Mononuclear cell (primary cell): ENCODE measurements around the gene MMP20. TPM values are rescaled to one million over a fixed set of nuclear protein-coding genes. Genes with fewer than 3 reads are reported as not detected.

Experiments
- H3K27me3 ChIP-seq: 2 replicates; pipeline ENCODE4 v1.6.0; 2011; ENCODE audit warnings: low read length, control low read depth; ENCODE audit not compliant: insufficient read depth
- H3K4me1 ChIP-seq: 2 replicates; pipeline ENCODE4 v1.5.1; 2011; ENCODE audit warnings: mild to moderate bottlenecking, low read length, control low read depth; ENCODE audit not compliant: insufficient read depth
- H3K4me3 ChIP-seq: 2 replicates; pipeline ENCODE4 v1.5.1; 2011; ENCODE audit warnings: mild to moderate bottlenecking, low read length, moderate library complexity
- H3K9me3 ChIP-seq: 2 replicates; pipeline ENCODE4 v1.5.1; 2011; ENCODE audit warnings: low read depth, mild to moderate bottlenecking, control low read depth, low read length
- total RNA-seq: library from RNA; depleted of rRNA; stranded (reverse); fragments of >200 nt; gene quantifications from one replicate; pipeline ENCODE4 v1.2.3, GENCODE V29; 2012

Gene MMP20
- total RNA-seq, 1 donor: 0.10 TPM

DNA sequence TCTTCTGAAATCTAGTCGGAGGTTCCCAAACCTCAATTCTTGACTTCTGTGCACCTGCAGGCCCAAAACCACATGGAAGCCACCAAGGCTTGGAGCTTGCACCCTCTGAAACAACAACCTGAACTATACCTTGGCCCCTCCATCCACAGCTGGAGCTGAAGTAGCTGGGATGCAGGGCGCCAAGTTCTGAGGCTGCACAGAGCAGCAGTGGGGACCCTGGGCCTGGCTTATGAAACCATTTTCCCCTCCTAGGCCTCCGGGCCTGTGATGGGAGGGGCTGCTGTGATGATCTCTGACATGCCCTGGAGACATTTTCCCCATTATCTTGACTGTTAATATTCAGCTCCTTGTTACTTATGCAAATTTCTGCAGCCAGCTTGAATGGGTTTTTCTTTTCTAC, 56.3 kb downstream of the MMP20 start:
- no peak overlapping the region for H3K4me3 ChIP-seq

DNA sequence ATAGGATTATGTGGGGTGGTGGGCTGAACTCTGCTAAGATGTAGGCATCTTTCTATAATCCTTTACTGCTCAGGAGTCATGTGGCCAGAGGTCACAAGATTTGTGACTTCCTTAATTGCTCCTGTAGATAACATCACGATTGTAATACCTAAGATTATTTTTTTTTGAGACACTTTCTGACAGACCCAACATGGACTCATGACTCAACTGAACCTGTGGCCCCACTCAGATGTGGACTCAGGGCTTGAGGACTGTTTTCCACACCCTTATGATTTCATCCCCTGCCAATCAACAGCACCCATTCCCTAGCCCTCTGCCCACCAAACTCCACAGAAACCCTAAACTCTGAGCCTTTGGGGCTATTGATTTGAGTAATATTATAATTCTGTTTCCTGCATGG, 59.0 kb downstream of the MMP20 start:
- H3K4me3 ChIP-seq: no peak overlapping the region
- H3K27me3 ChIP-seq: no peaks in the 10 kb centered on the region

More for the DNA sequence above, 56.3 kb downstream of the MMP20 start:
- Histone ChIP-seq H3K4me1 (peaks cover under 1% of the 10 kb centered on the region), H3K27me3 (no peaks in the 10 kb centered on the region), H3K9me3 (no peaks in the 10 kb centered on the region)

DNA sequence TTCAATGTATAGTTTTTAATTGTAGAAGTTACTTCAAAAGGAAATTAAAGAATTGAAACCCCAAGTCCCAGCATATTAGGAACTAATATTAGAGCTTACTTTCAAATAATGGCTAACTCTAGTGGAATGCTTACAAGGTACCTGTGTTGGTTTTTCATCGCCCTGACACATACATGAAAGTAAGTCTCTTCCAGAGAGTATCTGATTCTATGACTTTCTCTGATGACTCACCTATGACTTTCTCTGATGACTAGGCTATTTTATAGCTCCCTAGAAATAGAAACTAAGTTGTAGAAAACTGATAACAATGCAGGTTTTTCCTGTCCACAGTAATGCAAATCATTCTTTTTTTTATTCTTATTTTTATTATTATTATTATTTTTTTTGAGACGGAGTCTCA, 61.0 kb downstream of the MMP20 start:
- Histone ChIP-seq H3K27me3 (no peaks in the 10 kb centered on the region), H3K9me3 (no peaks in the 10 kb centered on the region), H3K4me1 (peaks cover 34% of the 10 kb centered on the region)

More for the DNA sequence above, 59.0 kb downstream of the MMP20 start:
- Histone ChIP-seq H3K9me3 (no peaks in the 10 kb centered on the region), H3K4me1 (peaks cover 20% of the 10 kb centered on the region)

DNA sequence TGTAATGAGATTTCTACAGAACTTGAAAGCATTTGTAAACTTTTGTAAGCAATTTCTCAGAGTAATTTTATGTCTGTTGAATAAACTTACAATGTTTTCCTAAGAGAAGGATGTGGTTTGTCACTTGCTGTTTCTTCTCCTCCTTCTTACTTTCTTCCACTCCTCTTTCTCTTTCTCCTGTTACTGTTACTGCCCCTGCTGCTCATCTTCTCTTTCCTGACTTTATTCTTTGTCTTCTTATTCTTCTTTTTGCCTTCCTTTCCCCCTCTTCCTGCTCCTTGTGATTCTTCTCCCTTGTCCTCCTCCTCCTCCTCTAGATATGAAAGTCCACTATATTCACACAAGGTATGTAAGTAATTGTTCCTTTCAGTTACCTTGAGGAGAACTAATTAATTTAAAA, 63.5 kb downstream of the MMP20 start:
- Histone ChIP-seq H3K4me1 (peaks cover 34% of the 10 kb centered on the region), H3K27me3 (no peaks in the 10 kb centered on the region), H3K4me3 (no peak overlapping the region), H3K9me3 (no peaks in the 10 kb centered on the region)

More for the DNA sequence above, 61.0 kb downstream of the MMP20 start:
- no peak overlapping the region for H3K4me3 ChIP-seq

DNA sequence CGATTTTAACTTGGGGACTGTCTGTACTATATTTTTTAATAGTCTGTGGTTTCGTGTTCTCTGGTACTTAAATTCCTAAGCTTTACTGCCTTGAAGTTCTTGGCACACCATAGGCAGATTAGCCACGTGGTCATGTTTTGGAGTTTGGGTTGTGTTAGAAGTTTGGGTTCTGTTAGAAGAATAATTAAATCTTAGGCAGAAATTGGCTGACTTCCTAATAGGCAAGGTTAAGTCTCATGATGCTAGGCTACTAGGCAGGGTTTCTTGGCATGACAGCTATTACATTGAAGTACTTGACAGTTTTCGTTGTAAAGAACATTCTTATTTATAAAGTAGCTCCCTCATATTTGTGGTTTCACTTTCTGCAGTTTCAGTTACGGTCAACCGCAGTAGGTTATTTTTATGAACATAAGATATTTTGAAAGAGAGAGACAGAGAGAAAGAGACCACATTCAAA, 64.5 kb downstream of the MMP20 start:
- H3K4me3 ChIP-seq: peak overlapping the region; percentile 12
- peaks cover 34% of the 10 kb centered on the region for H3K4me1 ChIP-seq
- H3K9me3 ChIP-seq: no peaks in the 10 kb centered on the region
- no peaks in the 10 kb centered on the region for H3K27me3 ChIP-seq

DNA sequence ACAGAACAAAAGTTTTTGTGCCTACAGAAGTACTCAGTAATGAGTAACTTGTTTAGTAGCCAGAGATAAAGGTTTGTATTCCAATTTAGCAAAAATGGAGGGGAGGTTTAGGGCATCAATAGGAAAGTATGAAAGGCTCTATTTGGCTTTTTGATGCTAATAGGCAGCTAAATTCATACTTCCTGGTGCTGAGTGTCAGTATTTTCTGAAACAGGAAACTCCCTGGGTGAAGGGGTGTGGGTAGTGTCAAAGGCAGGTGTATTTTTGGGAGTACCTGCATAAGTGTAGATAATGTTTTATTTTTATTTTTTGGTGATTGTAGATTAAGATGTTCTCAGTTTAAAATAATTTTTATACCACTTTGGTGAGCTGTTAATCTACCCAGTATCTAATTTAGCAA, 65.3 kb downstream of the MMP20 start:
- peaks cover 34% of the 10 kb centered on the region for H3K4me1 ChIP-seq
- H3K9me3 ChIP-seq: no peaks in the 10 kb centered on the region
- H3K27me3 ChIP-seq: no peaks in the 10 kb centered on the region
- no peak overlapping the region for H3K4me3 ChIP-seq

DNA sequence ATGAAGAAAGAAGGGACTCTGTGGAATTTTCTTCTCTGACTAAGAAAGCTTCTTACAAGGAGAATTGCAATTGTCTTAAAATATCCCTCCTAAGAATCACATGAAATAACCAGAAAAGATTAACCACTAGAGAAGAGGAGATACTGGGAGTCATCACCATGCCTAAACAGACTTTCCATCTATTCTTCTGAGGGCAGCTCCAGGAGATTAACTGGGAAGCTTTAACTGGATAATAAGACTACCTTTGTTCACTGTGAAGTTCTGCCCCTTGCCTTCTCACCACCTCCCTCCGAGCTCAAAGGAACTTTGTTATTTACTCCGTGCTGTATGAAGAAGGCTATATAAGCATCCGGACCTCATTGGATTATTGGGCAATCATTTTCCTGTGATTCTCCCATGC, 70.0 kb downstream of the MMP20 start:
- Histone ChIP-seq H3K4me3 (no peak overlapping the region), H3K4me1 (peaks cover 6% of the 10 kb centered on the region), H3K27me3 (no peaks in the 10 kb centered on the region), H3K9me3 (no peaks in the 10 kb centered on the region)

DNA sequence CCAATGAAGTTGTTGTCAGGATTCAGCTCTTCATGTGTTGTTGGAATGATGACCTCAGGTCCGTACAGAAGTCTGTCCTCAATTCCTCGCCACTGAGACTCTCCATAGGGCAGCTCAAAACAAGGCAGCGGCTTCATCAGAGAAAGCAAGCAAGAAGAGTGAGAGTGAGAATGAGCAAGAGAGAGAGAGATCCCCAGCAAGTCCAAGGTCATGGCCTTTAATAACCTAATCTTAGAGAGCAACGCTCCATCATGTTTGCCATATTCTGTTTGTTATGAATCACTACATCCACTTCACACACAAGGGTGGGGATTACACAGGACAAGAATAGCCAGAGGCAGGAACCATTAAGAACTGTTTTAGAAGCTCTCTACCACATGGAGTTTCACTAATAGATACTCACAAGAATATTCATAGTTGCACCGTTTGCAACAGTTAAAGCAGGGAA, 71.3 kb downstream of the MMP20 start:
- Histone ChIP-seq H3K4me3 (no peak overlapping the region), H3K4me1 (no peaks in the 10 kb centered on the region), H3K9me3 (no peaks in the 10 kb centered on the region), H3K27me3 (no peaks in the 10 kb centered on the region)

DNA sequence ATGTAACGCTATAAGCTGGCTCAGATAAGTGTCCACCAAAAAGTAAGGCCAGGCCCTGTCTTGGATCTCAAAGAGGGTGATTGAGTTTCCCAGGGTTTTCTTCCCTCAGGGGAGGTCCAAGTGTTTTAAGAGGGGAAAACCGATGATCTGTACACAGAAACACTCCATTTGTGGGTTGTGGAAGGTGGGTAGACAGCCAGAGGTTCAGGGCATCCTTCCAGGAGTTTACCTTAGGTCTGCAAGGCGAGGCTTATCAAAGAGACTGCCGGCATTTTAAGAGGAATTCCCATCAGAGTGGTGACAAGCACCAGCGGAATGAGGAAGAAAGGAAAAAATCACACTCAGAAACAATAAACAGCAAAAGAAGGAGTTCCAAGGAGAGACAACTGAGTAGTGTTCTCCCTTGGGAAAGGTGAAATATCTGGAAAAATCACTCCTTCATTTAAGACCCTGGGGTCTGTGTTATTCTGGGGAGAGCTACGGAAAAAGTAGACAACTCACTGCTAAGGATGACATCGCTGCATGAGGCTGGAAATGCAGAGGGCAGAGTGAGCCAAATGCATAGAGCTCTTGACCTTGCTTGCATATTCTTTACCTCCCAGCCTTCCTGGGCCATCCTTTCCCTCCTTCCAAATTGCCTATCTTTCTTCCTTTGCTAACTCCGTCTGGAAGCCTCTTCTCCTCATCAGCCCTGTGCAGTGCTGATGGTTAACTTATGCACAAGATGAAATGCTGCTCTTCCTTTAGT, 72.5 kb downstream of the MMP20 start:
- Histone ChIP-seq H3K27me3 (no peaks in the 10 kb centered on the region), H3K4me3 (no peak overlapping the region), H3K9me3 (no peaks in the 10 kb centered on the region), H3K4me1 (peaks cover 9% of the 10 kb centered on the region)

DNA sequence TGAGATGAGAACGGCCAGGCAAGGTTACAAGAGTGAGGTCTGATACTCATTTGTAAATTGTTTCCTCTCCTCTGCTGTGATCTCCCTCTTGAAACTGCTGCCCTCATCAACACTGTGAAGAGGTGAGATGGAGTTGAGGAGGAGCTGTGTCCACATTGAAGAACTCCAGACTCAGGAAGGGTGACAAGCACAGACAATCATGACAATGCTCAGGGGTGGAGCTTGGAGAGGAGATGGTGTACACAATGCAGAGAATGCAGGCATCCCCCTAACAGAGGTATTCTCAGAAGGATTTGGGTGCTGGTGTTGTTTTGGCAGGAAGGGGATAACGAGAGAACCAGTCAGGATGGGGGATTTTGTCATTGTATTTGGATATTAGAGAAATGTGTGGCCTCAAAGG, 73.1 kb downstream of the MMP20 start:
- no peaks in the 10 kb centered on the region for H3K27me3 ChIP-seq
- H3K4me3 ChIP-seq: no peak overlapping the region
- no peaks in the 10 kb centered on the region for H3K9me3 ChIP-seq

DNA sequence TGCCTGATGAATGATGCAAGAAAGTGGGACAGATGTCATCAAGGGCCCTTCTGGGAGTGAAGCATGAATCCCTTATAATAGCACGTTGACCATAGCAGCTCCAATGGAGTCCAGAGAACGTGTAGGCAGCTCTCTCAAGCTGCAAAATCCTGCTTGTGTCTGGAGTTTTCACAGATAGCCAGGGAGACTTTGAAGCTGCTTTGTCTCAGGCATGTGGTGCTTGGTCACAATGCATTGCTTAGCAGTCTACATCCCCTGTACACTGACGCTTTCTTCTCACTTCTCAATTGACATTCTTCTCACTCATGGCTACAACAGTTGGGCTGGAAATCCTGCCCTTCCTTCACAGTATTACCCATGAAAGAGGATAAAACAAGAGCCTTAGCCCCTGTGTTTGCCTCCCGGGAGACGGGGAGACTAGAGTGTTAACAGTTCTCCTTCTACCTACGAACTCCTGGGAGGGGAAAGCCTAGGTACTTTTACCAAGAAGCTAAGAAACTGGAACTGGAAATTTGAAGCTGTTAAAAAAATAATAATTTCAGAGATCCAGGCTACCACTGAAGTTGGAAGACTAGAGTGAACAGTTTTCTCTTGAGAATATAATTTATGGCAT, 73.9 kb downstream of the MMP20 start:
- Histone ChIP-seq H3K9me3 (no peaks in the 10 kb centered on the region), H3K4me1 (peaks cover 15% of the 10 kb centered on the region), H3K27me3 (no peaks in the 10 kb centered on the region), H3K4me3 (no peak overlapping the region)

More for the DNA sequence above, 73.1 kb downstream of the MMP20 start:
- peaks cover 13% of the 10 kb centered on the region for H3K4me1 ChIP-seq

DNA sequence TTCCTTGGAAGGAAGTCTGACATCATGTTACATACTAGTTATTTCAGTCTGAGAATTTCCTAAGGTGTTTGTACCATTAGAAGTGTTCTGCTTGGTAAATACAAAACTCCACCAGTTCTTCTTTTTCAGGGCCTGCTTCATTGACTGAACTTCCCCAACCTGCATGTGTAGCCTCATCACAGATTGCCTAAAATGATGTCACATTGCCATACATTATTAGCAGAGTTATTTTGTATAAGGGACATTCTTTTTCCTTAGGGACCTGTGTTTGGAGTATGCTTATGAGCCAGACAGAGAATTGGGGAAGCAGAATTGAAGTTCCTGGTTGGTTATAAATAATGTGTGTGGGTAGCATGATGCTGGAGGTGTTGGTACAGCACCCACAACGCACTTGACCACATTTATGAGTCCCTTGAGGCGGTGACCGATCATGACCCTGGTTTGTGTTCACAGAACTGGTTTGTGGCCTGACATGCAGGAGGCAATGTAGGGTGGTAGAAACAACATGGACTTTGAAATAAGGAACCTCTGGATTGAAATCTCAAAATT, 78.1 kb downstream of the MMP20 start:
- H3K4me1 ChIP-seq: peaks cover 26% of the 10 kb centered on the region
- H3K4me3 ChIP-seq: no peak overlapping the region
- H3K27me3 ChIP-seq: no peaks in the 10 kb centered on the region
- H3K9me3 ChIP-seq: no peaks in the 10 kb centered on the region

DNA sequence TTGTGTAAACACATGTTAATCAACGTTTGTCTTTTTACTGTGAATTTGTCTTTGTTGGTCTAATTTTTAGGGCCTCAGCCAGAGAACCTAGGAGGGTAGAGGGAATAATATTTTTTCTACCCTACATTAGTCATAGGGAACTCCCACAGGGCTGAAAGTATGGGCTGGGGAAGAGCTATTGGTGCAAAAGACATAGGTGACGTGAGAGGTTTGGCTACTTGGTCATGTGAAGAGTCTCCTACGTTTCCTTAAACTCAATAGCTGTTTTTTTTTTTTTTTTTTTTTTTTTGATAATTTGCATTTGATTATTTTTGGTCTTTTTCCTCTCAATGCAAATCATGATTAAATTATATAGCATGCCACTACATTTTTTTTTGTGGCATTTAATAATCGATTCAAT, 78.7 kb downstream of the MMP20 start:
- no peak overlapping the region for H3K4me3 ChIP-seq
- H3K4me1 ChIP-seq: peaks cover 26% of the 10 kb centered on the region

DNA sequence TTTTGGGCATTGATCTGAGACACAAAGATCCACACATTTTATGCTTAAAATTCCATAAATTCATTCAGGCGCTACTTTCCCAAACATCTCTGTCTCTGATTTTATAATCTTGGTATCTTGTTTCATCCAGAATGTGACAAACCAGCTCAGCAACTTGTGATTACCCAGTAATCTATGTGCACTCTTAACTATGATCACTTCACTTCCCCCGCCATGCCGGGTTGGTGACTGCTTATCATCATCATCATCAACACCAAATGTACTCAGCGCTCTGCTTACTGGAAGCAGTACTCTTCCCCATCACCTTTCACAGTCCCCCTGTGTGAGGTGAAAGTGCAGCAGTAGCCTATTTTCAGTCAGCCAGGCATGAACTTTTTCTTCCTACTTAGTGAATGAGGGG, 79.4 kb downstream of the MMP20 start:
- Histone ChIP-seq H3K4me3 (no peak overlapping the region), H3K9me3 (no peaks in the 10 kb centered on the region), H3K4me1 (peaks cover 26% of the 10 kb centered on the region), H3K27me3 (no peaks in the 10 kb centered on the region)

More for the DNA sequence above, 78.7 kb downstream of the MMP20 start:
- Histone ChIP-seq H3K27me3 (no peaks in the 10 kb centered on the region), H3K9me3 (no peaks in the 10 kb centered on the region)

DNA sequence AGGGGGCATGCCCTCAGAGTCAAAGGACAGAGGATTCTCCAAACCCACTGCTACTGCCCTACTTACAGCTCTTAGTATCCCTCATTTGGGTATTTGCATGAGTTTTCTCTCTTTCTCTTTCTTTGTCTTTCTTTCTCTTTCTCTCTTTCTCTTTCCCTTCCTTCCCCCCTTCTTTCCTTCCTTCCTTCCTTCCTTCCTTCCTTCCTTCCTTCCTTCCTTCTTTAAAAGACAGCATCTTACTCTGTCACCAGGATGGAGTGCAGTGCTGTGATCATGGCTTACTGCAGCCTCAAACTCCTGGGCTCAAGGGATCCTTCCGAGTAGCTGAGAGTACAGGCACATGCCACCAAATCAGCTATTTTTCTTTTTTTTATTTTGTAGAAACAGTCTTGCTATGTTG, 80.5 kb downstream of the MMP20 start:
- no peaks in the 10 kb centered on the region for H3K9me3 ChIP-seq
- no peak overlapping the region for H3K4me3 ChIP-seq
- peaks cover 26% of the 10 kb centered on the region for H3K4me1 ChIP-seq
- H3K27me3 ChIP-seq: no peaks in the 10 kb centered on the region
